ENCODE data around the gene YBX1. TPM values are rescaled to one million over a fixed set of nuclear protein-coding genes. Genes with fewer than 3 reads are reported as not detected.

The YBX1 gene
- total RNA-seq, 4 donors from 2014 or later, result 327 to 396 (median 357) TPM

- H3K27ac ChIP-seq, result peak overlapping the region; percentile 85
- WGBS, result 6% methylated on average over 19 of the region's 20 CpGs
- no peak for TF ChIP-seq POLR2A (IDR thresholded peaks at IDR 0.05)
- TF ChIP-seq, protein P1, sequence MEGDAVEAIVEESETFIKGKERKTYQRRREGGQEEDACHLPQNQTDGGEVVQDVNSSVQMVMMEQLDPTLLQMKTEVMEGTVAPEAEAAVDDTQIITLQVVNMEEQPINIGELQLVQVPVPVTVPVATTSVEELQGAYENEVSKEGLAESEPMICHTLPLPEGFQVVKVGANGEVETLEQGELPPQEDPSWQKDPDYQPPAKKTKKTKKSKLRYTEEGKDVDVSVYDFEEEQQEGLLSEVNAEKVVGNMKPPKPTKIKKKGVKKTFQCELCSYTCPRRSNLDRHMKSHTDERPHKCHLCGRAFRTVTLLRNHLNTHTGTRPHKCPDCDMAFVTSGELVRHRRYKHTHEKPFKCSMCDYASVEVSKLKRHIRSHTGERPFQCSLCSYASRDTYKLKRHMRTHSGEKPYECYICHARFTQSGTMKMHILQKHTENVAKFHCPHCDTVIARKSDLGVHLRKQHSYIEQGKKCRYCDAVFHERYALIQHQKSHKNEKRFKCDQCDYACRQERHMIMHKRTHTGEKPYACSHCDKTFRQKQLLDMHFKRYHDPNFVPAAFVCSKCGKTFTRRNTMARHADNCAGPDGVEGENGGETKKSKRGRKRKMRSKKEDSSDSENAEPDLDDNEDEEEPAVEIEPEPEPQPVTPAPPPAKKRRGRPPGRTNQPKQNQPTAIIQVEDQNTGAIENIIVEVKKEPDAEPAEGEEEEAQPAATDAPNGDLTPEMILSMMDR (IDR thresholded peaks at IDR 0.05), result no peak
- DNase-seq (ENCODE audit: low spot score in 2 of 2), result no peak
- no peaks in the 10 kb centered on the region for H3K27me3 ChIP-seq
- H3K4me1 ChIP-seq, result peaks cover 20% of the 10 kb centered on the region
- peak overlapping the region; percentile 94 for H3K4me3 ChIP-seq
- H3K9me3 ChIP-seq, result no peaks in the 10 kb centered on the region
- H3K36me3 ChIP-seq, result peaks cover 25% of the 10 kb centered on the region
Measured at GRCh38 chr1:42658877-42659337, 23.3 kb upstream of the YBX1 start.

- H3K4me3 ChIP-seq, result no peak overlapping the region
- no peaks in the 10 kb centered on the region for H3K9me3 ChIP-seq
- no peak for DNase-seq (ENCODE audit: low spot score in 2 of 2)
- H3K36me3 ChIP-seq, result peaks cover 46% of the 10 kb centered on the region
- H3K27ac ChIP-seq, result no peak overlapping the region
- H3K4me1 ChIP-seq, result peaks cover 20% of the 10 kb centered on the region
- TF ChIP-seq, protein P1 (IDR thresholded peaks at IDR 0.05), result no peak
- TF ChIP-seq EP300 (IDR thresholded peaks at IDR 0.05), result no peak
- TF ChIP-seq POLR2A (IDR thresholded peaks at IDR 0.05), result no peak
- TF ChIP-seq POLR2AphosphoS5 (IDR thresholded peaks at IDR 0.05), result no peak
- no peaks in the 10 kb centered on the region for H3K27me3 ChIP-seq
- WGBS, result 91% methylated on average over 3 of the region's 3 CpGs
Measured at GRCh38 chr1:42660907-42661500, 21.2 kb upstream of the YBX1 start.

DNA sequence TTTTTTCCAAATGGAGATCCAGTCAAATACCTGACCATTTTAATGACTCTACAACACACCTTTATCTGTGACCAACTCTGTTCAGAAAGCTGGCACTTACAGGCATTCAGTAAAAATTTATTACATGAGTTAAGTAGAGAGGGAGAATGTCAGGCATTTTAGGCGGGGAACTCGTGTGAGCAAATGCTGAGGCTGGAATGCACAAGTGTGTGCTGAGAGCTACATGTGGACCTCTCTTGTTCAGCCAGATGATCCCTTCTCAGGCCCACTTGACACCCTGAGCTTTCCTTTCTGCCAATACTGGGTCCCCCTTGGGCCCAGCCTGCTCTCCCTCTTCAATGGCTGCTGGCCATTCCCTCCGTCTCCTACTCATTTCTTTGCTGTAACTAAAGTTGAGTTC is 12.3 kb upstream of the YBX1 start:
- 93% methylated on average over 3 of the region's 3 CpGs for WGBS
- no peak for DNase-seq (ENCODE audit: low spot score in 2 of 2)
- Histone ChIP-seq H3K27me3 (no peaks in the 10 kb centered on the region), H3K9me3 (no peaks in the 10 kb centered on the region), H3K27ac (no peak overlapping the region), H3K4me1 (peaks cover 2% of the 10 kb centered on the region), H3K36me3 (peaks cover 76% of the 10 kb centered on the region), H3K4me3 (no peak overlapping the region)
- TF ChIP-seq POLR2A (IDR thresholded peaks at IDR 0.05), result no peak
- TF ChIP-seq EP300 (IDR thresholded peaks at IDR 0.05), result no peak
- TF ChIP-seq, protein P1 (IDR thresholded peaks at IDR 0.05), result no peak
- no peak for TF ChIP-seq POLR2AphosphoS5 (IDR thresholded peaks at IDR 0.05)

DNA sequence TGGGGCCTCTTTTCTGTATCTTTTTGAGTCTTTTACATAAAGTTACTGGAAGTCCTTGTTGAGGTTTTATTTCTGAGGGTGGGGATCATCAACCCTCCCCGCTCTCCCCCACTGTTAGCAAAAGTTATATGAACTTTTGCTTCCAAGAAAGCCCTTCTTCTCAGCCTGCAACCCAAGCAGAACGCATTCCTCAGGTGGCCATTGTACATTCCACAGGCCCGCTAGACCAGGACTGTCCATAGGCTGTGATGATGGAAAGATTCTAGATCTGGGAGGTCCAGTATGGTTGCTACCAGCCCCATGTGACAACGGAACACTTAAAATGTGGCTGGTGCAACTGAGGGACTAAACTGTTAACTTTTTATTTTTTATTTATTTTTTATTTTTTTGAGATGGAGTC is 11.8 kb upstream of the YBX1 start:
- Histone ChIP-seq H3K36me3 (peaks cover 76% of the 10 kb centered on the region), H3K27me3 (no peaks in the 10 kb centered on the region), H3K4me1 (peaks cover 2% of the 10 kb centered on the region), H3K4me3 (no peak overlapping the region), H3K9me3 (no peaks in the 10 kb centered on the region), H3K27ac (no peak overlapping the region)
- WGBS, result 96% methylated on average over 4 of the region's 4 CpGs
- no peak for TF ChIP-seq POLR2A (IDR thresholded peaks at IDR 0.05)
- TF ChIP-seq, protein P1 (IDR thresholded peaks at IDR 0.05), result no peak
- no peak for TF ChIP-seq POLR2AphosphoS5 (IDR thresholded peaks at IDR 0.05)
- TF ChIP-seq EP300 (IDR thresholded peaks at IDR 0.05), result no peak
- no peak for DNase-seq (ENCODE audit: low spot score in 2 of 2)

DNA sequence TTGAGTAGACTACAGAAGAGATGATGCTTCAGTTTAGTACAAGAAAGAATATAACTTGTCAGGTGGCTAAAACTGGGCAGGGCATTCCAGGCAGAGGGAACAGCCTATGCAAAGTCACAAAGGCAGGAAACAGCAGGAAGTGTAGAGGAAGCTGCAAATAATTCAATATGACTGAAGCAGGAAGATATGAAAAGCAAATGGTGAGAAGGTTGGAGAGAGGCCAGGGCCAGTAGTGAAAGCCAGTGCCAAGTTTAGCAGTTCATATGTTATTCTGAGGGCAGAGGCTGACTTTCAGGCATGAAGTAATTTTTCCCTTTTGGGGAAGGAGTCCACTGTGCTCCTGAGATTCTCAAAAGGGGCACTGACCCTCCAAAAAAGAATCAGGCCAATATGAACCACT is 8.0 kb upstream of the YBX1 start:
- H3K36me3 ChIP-seq, result peaks cover 43% of the 10 kb centered on the region
- no peaks in the 10 kb centered on the region for H3K27me3 ChIP-seq
- no peak for TF ChIP-seq EP300 (IDR thresholded peaks at IDR 0.05)
- no peak overlapping the region for H3K27ac ChIP-seq
- H3K9me3 ChIP-seq, result no peaks in the 10 kb centered on the region
- H3K4me1 ChIP-seq, result peaks cover 2% of the 10 kb centered on the region
- H3K4me3 ChIP-seq, result no peak overlapping the region
- no peak for DNase-seq (ENCODE audit: low spot score in 2 of 2)

- no peaks in the 10 kb centered on the region for H3K27me3 ChIP-seq
- peaks cover 2% of the 10 kb centered on the region for H3K4me1 ChIP-seq
- H3K4me3 ChIP-seq, result no peak overlapping the region
- no peak overlapping the region for H3K27ac ChIP-seq
- DNase-seq (ENCODE audit: low spot score in 2 of 2), result no peak
- no peaks in the 10 kb centered on the region for H3K9me3 ChIP-seq
- H3K36me3 ChIP-seq, result peaks cover 41% of the 10 kb centered on the region
- TF ChIP-seq POLR2AphosphoS5 (IDR thresholded peaks at IDR 0.05), result no peak
- TF ChIP-seq POLR2A (IDR thresholded peaks at IDR 0.05), result no peak
- no peak for TF ChIP-seq EP300 (IDR thresholded peaks at IDR 0.05)
- TF ChIP-seq, protein P1 (IDR thresholded peaks at IDR 0.05), result no peak
- WGBS, result 37% methylated on average over 1 of the region's 1 CpG
Measured at GRCh38 chr1:42674682-42675081, 7.5 kb upstream of the YBX1 start.
